HG03571 (cell line): ENCODE measurements around the gene MEX3D.

Experiments used
- ATAC-seq: cut with Tn5 transposase; IDR thresholded peaks from one replicate; pipeline ENCODE4 v1.9.1; 2021; ENCODE audit not compliant: unreplicated experiment

Gene MEX3D

DNA sequence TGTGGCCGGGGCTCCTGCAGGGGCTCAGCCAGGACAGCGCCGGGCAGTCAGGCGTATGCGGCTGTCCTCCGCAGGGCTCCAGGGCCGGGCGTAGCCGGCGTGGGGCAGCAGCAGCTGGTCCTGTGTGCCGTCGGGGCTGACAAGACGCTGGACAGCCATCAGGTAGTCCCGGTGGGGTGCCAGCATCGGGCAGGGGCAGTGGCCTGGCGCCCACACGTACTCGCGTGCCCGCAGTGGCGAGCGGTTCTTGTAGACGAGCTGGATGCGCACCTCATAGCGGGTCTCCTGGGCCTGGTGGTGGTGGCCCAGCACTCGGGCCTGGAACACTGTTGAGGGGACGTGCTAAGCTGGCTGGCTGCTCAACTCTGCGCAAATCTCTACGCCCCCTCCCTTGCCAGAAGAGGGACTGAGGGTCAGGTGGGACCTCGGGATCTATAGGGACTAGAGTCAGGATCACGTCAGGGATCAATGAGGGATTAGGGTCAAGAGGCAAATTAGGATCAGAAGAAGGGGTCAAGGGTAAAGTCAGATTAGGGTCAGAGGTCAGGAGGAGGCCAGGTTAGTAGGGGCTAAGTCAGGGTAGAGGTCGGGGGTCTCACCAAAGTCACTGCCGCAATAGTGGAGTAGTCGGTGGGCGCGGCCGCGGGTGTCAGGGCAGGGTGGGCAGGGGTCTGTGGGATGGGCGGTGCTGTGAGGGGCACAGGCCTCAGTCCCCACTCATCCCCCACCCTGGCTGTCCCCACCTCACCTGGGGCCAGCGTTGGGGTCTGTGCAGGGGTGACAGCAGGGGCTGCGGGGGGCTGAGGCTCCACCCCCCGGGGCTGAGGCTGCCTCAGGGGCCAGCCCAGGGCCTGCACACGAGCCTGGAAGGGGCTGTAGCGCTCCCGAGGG lies 61.9 kb downstream of the MEX3D start:
- no peak for ATAC-seq

DNA sequence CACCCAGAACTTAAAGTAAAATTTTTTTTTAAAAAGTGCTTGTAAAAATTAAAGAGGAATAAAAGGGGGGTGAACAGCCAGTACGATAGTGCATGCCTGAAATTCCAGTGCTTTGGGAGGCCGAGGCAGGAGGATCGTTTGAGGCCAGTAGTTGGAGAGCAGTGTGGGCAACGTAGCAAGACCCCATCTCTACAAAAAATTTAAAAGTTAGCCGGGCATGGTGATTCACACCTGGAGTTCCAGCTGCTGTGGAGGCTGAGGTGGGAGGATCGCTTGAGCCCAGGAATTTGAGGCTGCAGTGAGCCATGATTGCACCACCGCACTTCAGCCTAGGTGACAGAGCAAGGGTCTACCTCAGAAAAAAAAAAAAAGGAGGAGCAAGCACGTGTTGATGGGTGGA lies 63.1 kb downstream of the MEX3D start:
- no peak for ATAC-seq
